Muscle layer of colon (tissue), 2 donors: Measurements from ENCODE around the gene TNFRSF8.

Experiments used
- H3K27ac ChIP-seq: one replicate; pipeline ENCODE4 v1.7.0; 2013; ENCODE audit warnings: low read depth, mild to moderate bottlenecking, low read length, moderate library complexity
- H3K27me3 ChIP-seq, 2 donors: one replicate each; pipeline ENCODE4 v1.7.0; 2013; ENCODE audit warnings: low read length in 2 of 2, mild to moderate bottlenecking in 2 of 2; ENCODE audit not compliant: insufficient read depth in 2 of 2, control insufficient read depth in 1 of 2
- H3K36me3 ChIP-seq: one replicate; pipeline ENCODE4 v1.7.0; 2013; ENCODE audit warnings: mild to moderate bottlenecking, low read length; ENCODE audit not compliant: insufficient read depth
- H3K4me1 ChIP-seq: one replicate; pipeline ENCODE4 v1.7.0; 2013; ENCODE audit warnings: mild to moderate bottlenecking, low read length; ENCODE audit not compliant: insufficient read depth
- H3K4me3 ChIP-seq, 2 donors: one replicate each; pipeline ENCODE4 v1.7.0; 2013; ENCODE audit warnings: low read length in 2 of 2, low read depth in 1 of 2, mild to moderate bottlenecking in 1 of 2, moderate library complexity in 1 of 2
- H3K9ac ChIP-seq: one replicate; pipeline ENCODE4 v1.7.0; 2013; ENCODE audit warnings: low read length
- H3K9me3 ChIP-seq: one replicate; pipeline ENCODE4 v1.7.0; 2013; ENCODE audit warnings: mild to moderate bottlenecking, low read length
- donor health status: abdominal sarcoma.
- donor health status: Adenocarcinoma of cecum.

TNFRSF8 gene

DNA sequence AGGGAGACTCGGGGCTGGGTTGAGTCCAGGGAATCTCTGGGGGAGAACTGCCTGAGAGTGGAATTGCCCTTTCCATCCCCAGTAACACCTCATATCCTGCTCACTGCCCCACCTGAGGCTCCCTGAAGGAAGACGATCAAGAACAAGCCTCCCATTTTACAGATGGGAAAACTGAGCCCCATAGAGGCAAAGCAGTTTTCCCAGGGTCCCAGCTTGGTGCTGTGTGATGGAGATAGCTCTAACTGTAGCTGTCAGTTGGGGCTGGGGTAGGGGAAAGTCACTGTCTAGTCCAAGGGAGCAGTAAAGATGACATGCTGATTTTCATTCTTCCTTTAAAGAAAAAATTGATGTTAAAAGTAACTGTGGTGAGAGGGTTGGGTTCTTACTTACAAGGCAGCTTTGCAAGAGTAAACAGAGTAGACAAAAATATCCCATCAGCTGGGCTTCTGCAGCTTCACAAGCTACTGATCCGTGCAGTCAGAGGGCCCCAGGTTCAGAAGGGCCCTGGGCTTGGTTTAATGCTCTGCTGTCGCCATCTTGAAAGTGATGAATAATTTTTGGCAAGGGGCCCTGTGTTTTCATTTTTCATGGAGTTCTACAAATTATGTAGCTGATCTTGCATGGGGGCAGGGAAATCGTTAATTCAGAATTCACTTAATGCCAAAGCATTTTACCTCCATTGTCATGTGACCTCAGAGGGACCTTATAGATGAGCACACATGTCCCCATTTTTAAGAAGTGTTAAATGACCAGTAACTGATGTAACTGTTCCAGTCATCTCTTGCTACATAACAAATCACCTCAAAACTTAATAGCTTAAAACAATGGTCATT lies 86.1 kb downstream of the TNFRSF8 start:
- Histone ChIP-seq H3K4me1 (peaks cover 1% of the 10 kb centered on the region), H3K9me3 (no peaks in the 10 kb centered on the region), H3K4me3 (no peak overlapping the region), H3K27me3 (no peaks in the 10 kb centered on the region), H3K9ac (no peak overlapping the region), H3K36me3 (no peaks in the 10 kb centered on the region), H3K27ac (no peak overlapping the region)

- Histone ChIP-seq H3K9ac (no peak overlapping the region), H3K4me3 (no peak overlapping the region), H3K36me3 (no peaks in the 10 kb centered on the region), H3K9me3 (no peaks in the 10 kb centered on the region), H3K27me3 (no peaks in the 10 kb centered on the region), H3K4me1 (no peaks in the 10 kb centered on the region), H3K27ac (no peak overlapping the region)
These were observed 86.7 kb downstream of the TNFRSF8 start for GRCh38 chr1:12149791-12150175.

DNA sequence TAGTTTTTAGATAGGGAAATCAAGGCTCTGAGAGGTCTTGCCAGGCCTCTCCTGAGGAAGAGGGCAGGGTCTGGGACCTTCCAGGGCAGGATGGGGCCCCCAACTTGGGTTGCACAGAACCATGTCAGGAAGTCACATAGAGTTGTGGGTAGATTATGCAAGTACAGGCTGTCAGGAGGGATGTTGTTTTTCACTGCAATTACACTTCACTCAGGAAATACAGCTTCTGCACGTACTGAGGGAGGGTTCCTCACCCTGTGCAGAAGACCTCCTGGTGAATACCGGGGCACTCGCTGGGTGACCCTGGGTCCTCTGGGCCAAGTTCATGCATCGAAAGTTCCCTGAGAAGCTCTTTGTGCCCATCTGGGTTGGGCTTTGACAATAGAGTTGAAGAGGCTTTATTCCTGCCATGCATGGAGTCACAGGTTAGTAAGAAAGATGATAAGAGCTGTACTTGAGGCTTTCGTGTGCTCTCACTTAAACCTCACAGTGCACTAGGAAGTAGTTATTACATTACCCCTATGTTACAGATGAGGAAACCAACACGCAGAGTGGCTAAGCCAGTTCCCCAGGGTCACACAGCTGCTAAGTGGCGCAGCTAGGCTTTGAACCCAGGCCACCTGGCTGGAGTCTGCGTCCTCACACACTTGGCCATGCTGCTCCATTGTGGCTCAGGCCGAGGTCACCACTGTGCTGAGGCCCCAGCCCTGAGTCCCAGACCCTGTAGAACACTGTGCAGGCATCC lies 87.5 kb downstream of the TNFRSF8 start:
- no peaks in the 10 kb centered on the region for H3K9me3 ChIP-seq
- H3K4me3 ChIP-seq = no peak overlapping the region
- no peak overlapping the region for H3K9ac ChIP-seq
- H3K4me1 ChIP-seq = no peaks in the 10 kb centered on the region
- no peak overlapping the region for H3K27ac ChIP-seq
- H3K36me3 ChIP-seq = no peaks in the 10 kb centered on the region
- no peaks in the 10 kb centered on the region for H3K27me3 ChIP-seq

DNA sequence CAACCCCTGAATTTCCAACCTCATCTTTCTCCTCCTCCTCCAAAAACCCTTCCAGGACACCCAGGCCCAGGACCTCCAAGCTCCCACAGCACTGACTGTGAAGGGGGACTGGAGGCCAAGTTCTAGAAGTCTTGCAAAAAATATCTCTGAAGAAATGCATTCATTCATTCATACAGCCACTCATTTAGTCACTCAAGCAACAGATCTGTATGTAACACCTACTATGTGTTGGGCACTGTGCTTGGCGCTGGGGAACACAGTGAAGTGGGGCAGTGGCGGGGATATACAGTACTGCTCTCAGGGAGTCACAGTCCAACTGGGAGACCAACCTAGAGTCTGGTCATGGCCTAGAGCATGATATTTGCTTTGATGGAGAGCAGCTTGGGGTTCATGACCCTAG lies 88.4 kb downstream of the TNFRSF8 start:
- no peak overlapping the region for H3K9ac ChIP-seq
- H3K27me3 ChIP-seq = no peaks in the 10 kb centered on the region
- no peaks in the 10 kb centered on the region for H3K36me3 ChIP-seq
- no peak overlapping the region for H3K4me3 ChIP-seq
- H3K27ac ChIP-seq = no peak overlapping the region
- H3K9me3 ChIP-seq = no peaks in the 10 kb centered on the region
- no peaks in the 10 kb centered on the region for H3K4me1 ChIP-seq

GRCh38 chr1:12152113-12152891 lies 89.2 kb downstream of the TNFRSF8 start:
- Histone ChIP-seq H3K9ac (no peak overlapping the region), H3K27ac (no peak overlapping the region)

GRCh38 chr1:12153181-12153785 lies 90.2 kb downstream of the TNFRSF8 start:
- Histone ChIP-seq H3K9me3 (no peaks in the 10 kb centered on the region), H3K4me1 (no peaks in the 10 kb centered on the region), H3K4me3 (no peak overlapping the region), H3K27ac (no peak overlapping the region), H3K36me3 (no peaks in the 10 kb centered on the region), H3K9ac (no peak overlapping the region), H3K27me3 (no peaks in the 10 kb centered on the region)

More at GRCh38 chr1:12152113-12152891, 89.2 kb downstream of the TNFRSF8 start:
- Histone ChIP-seq H3K4me3 (no peak overlapping the region), H3K4me1 (no peaks in the 10 kb centered on the region), H3K36me3 (no peaks in the 10 kb centered on the region), H3K27me3 (no peaks in the 10 kb centered on the region), H3K9me3 (no peaks in the 10 kb centered on the region)

DNA sequence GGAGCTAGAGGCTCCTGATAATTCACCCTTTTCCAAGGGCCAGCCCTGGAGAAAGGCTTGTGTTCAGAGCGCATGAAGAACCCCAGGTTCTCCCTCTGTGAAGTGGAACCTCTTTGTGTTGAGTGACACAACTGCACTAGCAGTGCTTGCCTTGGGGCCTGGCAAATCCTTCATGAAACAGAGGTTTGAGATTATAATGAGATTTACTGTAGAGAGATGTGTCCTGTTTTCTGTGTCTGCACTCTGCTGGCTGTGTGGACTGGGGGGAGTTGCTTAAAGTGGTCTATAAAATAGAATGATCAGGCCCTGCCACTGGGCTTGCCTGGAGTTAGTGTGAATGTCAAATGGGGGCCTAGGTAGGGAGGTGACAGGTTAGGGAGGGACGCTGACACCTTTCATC lies 92.2 kb downstream of the TNFRSF8 start:
- Histone ChIP-seq H3K4me1 (no peaks in the 10 kb centered on the region), H3K4me3 (no peak overlapping the region), H3K27me3 (no peaks in the 10 kb centered on the region), H3K9me3 (no peaks in the 10 kb centered on the region), H3K9ac (no peak overlapping the region), H3K27ac (no peak overlapping the region), H3K36me3 (no peaks in the 10 kb centered on the region)

- Histone ChIP-seq H3K27ac (no peak overlapping the region), H3K4me1 (peaks cover 9% of the 10 kb centered on the region)
These were observed 94.5 kb downstream of the TNFRSF8 start for GRCh38 chr1:12157366-12158231.

GRCh38 chr1:12158357-12159092 lies 95.4 kb downstream of the TNFRSF8 start:
- Histone ChIP-seq H3K27me3 (no peaks in the 10 kb centered on the region), H3K9me3 (no peaks in the 10 kb centered on the region), H3K4me1 (peaks cover 9% of the 10 kb centered on the region), H3K4me3 (no peak overlapping the region), H3K27ac (no peak overlapping the region), H3K9ac (no peak overlapping the region), H3K36me3 (no peaks in the 10 kb centered on the region)

More at GRCh38 chr1:12157366-12158231, 94.5 kb downstream of the TNFRSF8 start:
- Histone ChIP-seq H3K4me3 (no peak overlapping the region), H3K36me3 (no peaks in the 10 kb centered on the region), H3K9ac (no peak overlapping the region), H3K27me3 (no peaks in the 10 kb centered on the region), H3K9me3 (no peaks in the 10 kb centered on the region)

DNA sequence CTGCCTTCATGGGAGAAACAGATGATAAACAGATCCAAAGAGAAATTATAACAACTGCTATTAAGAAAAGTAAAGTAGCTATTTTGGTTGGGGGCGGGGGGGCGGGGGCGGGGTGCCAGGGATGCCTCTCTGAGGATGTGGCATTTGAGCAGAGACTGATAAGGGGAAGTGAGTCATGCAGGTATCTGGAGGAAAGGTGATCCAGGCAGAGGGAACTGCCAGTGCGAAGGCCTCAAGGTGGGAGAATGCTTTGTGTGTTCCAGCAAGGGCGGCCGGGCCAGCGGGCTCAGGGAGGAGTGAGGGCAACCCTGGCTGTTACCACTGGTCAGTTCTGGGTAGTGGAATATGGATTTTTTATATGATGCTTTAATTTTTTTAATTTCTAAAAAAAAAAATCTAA lies 96.7 kb downstream of the TNFRSF8 start:
- Histone ChIP-seq H3K9ac (no peak overlapping the region), H3K4me1 (peaks cover 9% of the 10 kb centered on the region), H3K27me3 (no peaks in the 10 kb centered on the region), H3K4me3 (no peak overlapping the region), H3K36me3 (no peaks in the 10 kb centered on the region), H3K27ac (no peak overlapping the region), H3K9me3 (no peaks in the 10 kb centered on the region)
